DMS 273 (cell line): ENCODE results near the gene HSD17B10.
"Not testable (repeated sequence)": the region's sequence is repeated elsewhere in the genome, so short reads cannot be mapped to it uniquely, and the experiment has no call there.

Experiments
- DNase-seq: peaks from one replicate; lab custom pipeline; 2025; ENCODE audit not compliant: unreplicated experiment; lab: John Stamatoyannopoulos, UW

The HSD17B10 gene

DNA sequence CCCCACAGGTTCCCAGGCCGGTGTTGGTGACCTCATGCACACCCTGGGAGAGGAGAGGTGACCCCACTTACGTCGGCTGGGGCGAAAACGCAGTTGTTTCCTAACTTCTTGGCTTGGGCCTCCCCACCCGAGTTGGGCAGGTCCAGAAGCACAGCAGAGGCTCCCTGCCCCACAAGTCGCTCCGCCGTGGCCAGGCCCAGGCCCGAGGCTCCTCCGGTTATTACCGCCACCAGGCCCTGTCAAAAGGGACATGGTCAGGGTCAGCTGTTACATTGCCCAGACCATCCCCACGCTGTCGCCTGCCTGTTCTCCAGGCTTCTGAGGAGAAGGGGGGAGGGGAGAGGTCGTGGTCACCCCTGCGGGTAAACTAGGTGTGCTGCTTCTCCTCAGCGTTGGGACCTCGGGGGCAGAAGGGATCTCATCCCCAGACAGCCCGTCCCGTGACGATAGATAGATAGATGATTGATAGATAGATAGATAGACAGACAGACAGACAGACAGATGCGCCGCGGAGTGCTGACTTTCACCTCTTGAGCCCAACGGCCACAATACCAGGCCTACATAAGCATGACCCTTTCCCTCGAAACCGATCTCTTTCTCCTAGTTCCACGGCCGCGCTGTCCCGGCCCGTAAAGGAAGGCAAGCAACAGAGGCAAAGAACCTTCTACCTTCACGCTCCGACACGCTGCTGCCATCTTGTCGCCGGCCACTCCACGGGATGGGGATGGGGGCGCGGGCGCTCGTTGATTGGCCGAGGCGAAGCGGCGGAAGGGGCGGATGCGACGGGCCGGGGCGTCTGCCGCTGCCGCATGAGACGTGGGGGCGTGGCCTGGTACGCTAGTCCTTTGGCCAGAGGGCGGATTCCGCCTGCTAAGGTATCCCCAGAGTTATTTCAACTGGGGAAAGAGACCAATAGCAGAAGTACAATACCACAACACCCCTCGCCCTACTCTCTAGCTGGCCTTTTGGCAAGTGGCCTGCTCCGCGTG lies at the start of gene HSD17B10:
HSD17B10 (minus strand) TSS at position 720 of the 989 bp plus-strand sequence; CDS start at position 695, 25 bp downstream.
- DNase-seq: peak; percentile 96

DNA sequence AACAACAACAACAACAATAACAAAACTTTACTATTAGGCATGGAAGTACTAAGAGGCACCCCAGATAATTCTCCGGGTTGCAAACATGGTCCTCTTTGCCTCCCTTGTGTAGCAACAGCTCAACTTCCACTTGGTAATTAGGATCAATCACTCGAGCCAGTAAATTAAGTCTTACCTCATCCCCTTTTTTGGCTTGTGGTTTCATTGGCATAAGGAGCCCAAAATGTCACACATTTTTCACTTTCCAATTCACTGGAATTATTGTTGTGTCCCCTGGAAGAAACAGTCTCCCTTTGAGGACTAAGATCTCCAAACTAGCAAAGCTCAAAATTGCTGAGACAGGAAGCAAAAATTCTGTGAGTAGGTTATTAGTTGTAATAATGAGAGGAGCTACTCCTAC lies 49.2 kb upstream of the HSD17B10 start:
- peak; percentile 27 for DNase-seq

DNA sequence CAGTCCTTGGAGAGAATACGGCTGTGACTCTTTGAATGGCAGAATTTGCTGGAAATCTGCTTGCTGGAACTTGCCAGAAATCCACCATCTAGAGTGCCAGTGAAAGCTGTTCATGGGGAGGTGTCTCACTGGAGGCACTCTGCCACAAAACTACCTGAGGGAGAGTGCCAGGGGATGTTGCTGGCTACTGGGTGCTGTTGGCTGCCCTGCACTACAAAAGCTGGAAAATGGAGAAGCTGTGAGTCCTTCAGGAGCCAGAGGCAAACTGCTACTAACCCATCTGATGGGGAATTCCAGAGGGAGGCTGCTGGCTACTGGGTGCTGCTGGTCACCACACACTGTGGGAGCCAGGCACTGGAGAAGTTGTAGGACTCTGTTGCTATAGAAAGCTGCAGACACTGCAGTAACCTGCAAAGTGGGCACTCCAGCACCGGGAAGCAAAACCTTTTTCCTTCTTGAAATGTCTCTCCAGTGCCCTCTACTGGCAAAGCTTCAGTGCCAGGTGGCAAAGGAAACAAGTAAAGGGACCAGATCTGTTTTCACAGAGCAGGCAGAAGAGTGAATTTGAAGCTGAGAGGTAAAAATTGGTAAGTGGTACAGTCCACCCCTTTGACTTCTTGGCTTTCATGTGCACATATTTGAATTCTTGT lies 47.8 kb upstream of the HSD17B10 start:
- peak; percentile 80 for DNase-seq

DNA sequence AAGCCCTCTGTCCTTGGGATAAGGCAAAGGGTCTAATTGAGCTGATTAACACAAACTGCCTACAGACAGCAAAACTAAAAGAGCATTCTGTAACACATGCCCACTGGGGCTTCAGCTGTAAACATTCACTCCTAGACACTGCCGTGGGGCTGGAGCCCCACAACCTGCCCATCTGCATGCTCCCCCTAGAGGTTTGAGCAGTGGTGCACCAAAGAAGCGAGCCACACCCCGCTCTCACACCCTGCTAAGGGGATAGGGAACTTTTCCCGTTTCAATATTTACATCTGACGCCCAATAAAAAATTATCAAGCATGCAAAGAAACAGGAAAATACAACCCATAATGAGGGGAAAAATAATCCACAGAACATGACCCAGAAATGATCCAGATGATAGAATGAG lies 46.9 kb upstream of the HSD17B10 start:
- peak; percentile 39 for DNase-seq

DNA sequence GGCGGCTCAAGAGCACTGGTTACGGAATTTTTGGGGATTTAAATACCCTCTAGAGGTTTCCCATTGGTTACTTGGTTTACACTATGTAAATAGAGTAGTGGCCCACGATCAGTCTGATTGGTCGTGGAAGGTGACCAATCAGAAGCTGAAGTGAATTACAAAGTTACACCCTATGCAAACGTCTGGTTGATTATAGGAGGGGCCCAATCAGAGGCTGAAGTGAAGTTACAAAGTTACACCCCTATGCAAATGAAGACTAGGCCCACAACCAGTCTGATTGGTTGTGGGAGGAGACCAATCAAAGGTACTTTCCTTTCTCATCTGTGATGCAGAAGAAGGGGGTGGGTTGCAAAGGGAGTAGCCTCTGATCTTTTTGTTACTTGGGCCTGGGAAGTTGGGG lies 45.1 kb upstream of the HSD17B10 start:
- DNase-seq: peak; percentile 26

DNA sequence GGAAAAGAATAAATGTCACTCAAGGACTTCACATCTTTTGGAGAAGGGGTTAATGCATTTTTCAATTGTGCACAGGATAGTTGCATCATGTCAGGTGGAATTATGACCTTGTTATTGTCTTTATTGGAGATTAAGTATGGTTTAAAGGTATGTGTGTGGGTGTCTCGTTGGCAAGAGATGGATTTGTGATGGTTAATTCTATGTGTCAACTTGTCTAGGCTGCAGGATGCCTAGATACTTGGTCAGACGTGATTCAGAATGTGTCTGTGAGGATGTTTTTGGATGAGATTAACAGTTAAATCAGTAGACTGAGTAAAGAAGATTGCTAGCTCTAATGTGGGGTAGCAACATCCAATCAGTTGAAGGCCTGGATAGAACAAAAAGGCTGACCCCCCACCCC lies 42.2 kb upstream of the HSD17B10 start:
- no peak for DNase-seq

DNA sequence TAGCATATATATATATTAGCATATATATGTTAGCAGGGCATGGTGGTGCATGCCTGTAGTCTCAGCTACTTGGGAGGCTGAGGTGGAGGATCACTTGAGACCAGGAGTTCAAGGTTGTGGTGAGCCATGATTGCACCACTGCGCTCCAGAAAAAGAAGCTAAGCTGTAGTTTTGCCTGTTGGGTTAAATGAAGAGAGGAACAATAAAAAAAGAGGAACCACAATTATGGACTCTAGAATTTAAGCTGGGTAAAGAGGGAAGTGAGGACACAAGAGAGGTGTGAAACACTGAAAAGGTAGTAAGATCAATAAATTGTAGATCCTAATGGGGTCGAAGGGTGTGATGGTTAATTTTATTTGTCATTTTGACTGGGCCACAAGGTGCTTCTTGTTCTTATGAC lies 40.5 kb upstream of the HSD17B10 start:
- no peak for DNase-seq

DNA sequence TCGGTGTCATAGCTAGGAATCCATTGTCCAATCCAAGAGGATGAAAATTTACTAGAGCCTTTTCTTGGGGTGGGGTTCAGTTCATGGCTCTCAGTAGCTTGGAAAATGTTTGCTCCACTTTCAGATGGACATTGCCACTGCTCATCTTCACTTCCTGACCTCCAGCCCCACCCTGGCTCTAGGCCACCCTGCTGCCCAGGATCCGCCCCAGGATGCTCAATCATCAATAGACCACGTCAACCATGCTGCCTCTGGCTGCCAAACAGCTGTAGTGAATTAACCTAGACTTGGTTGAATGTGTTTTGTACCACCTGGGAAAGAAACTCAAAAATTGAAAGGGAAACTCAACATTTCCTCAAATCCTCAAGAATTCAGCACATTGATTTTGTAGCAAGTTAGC lies 37.2 kb upstream of the HSD17B10 start:
- no peak for DNase-seq

DNA sequence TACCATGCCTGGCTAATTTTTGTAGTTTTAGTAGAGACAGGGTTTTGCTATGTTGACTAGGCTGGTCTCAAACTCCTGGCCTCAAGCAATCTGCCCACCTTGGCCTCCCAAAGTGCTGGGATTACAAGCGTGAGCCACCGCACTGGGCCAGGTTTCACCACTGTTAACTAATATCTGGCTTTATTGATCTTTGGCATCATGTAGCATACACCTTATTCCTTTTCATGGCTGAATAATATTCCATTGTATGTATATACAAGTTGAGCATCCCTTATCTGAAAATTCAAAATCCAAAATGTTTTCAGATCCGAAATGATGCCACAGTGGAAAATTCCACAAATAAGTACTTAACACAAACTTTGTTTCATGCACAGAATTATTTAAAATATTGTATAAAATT lies 34.5 kb upstream of the HSD17B10 start:
- not testable (repeated sequence) for DNase-seq

DNA sequence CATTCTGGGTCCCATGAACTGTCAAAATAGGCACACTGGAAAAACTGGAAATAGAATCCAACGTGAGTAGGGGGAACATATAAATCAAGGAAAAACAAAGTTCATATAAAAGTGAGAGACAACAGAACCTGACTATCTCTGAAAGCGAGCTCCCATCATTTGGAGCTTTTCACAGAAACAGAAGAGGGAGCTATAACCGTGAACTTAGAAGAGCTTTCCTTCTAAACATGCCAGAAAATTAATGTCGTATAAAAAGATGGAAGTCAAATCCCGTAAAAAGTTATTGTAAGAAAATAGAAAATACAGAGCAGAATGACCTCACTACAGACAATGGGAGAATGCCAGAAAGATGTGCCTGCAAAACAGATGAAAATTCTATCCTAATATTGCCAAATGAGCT lies 23.9 kb upstream of the HSD17B10 start:
- peak; percentile 40 for DNase-seq

DNA sequence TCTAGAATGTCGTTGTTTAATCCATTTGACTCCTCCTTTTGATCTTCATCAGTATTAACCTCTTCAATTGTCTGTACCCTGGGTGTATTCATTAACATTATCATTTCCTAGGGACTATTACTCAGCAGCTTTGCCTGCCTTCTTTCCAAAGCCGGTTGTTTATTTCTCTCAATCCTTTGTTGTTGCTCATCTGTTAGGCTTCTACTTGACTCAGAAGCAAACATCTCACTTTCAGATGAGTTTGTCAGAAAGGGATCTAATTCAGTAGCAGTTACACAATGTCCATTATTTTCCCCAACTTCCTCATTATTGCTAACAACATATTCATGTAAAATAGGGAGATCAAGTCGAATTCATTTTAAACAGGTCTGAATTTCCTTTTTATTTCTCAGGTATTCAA lies 22.1 kb upstream of the HSD17B10 start:
- DNase-seq: no peak

DNA sequence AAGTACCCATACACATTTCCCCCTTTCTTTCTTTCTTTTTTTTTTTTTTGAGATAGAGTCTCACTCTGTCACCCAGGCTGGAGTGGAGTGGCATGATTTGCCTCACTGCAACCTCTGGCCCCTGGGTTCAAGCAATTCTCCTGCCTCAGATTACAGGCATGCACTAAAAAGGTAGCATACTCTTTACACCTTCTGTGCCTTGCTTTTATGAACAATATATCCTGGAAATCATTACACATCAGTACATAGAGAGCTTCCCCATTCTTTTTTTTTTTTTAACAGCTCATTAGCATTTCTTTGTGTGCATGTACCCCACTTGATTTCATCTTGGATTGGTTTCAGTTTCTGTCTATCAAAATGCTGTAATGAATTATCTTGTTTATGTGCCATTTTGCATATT lies 18.6 kb upstream of the HSD17B10 start:
- no peak for DNase-seq

DNA sequence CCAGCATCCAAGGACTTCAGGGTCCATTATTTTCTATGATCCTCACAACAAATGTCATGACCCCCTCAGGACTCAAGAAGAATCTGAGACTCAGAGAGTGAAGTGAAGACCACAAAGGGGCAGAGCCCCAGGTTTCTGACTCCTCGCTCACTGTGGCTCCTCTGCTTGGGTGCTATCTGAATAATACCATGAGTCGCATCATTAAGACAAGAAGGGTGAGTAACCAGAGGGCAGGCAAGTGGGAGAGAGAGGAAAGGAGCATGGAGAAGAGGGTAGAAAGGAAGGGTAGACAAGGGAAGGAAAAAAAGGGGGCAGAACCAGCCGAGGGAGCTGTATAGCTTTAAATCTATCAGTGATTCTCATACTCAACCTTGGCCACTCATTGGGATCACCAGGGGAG lies 15.5 kb upstream of the HSD17B10 start:
- DNase-seq: no peak

DNA sequence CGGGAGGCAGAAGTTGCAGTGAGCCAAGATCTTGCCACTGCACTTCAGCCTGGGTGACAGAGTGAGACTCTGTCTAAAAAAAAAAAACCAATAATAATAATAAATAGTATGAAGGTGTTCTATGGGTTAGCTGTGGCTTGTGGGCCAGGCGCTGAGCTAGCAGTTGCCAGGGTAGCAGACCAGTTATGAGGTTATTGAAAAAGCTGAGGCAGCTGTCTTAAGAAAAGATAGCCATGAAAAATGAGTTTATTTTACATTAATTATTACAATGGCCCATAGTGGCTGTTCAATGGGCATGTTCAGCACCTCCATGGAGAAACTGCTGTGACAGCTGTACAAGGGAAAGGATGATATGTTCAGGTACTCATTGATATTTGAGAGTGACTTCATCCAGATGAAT lies 13.3 kb upstream of the HSD17B10 start:
- DNase-seq: no peak

DNA sequence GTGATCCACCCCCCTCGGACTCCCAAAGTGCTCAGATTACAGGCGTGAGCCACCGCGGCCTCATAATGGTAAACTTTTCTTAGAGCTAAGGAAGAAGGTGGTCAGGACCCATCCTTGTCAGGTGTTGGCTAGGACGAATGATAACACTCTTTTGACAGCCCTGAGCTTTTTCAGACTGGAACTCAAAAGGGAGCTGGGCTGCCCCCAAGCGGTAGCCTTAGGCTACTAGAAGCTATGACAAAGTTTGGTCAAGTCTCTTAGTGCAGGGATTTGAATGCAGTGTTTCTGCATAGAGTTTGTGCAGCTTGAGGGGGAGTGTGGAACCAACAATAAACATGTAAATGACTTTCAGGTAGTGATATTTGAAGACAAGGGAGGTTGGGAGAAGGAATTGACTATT lies 11.8 kb upstream of the HSD17B10 start:
- peak; percentile 82 for DNase-seq

DNA sequence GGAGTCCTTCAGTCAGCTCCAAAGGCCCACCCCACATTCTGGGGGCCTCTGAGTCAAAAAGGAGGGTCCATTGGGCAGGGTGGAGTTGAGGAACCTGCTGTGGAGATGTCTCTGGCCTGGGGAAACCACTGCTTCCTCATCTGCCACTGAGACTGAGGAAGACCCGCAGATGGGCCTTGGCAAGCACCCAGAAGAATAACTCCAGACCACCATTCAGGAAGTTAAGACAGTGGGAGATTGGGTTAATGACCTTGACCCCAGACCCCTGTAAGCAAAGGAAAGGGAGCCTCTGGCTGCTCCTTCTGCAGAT lies 8.1 kb upstream of the HSD17B10 start:
- no peak for DNase-seq

DNA sequence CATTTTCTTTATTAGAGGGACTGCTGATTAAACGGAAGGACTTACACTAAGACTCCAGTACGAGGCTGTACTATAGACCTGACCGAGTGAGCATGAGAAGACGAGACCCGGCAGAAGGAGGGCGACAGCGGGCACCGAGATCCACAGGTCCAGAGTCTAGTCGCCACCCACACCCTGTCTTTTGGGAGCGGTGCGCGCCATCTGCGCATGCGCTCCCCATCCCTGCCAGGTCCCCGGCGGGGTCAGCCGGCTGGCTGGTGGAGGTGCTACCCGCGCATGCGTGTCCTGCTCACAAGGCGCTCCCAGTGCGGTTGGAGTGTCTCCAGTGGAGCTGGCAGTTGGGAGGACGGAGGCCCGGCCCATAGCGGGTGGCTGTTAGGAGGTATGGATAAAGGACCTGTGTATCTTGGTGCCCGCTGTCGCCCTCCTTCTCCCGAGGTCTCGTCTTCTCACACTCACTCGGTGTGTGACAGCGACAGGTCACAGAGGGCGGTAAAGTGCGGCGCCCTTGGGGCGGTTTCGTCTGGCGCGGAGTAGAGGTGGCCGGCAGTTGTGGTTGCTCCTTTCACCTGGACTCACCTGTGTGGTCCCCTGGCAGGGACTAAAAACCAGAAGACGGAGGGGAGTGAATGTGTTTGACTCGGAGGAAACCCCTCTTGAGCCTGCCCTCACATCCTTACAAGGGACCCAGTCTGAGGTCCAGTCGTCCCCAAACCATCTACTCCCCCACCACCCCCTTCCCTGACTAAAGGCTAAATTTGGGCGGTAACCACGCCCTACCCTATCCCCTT lies 7.6 kb upstream of the HSD17B10 start:
- peak; percentile 96 for DNase-seq

DNA sequence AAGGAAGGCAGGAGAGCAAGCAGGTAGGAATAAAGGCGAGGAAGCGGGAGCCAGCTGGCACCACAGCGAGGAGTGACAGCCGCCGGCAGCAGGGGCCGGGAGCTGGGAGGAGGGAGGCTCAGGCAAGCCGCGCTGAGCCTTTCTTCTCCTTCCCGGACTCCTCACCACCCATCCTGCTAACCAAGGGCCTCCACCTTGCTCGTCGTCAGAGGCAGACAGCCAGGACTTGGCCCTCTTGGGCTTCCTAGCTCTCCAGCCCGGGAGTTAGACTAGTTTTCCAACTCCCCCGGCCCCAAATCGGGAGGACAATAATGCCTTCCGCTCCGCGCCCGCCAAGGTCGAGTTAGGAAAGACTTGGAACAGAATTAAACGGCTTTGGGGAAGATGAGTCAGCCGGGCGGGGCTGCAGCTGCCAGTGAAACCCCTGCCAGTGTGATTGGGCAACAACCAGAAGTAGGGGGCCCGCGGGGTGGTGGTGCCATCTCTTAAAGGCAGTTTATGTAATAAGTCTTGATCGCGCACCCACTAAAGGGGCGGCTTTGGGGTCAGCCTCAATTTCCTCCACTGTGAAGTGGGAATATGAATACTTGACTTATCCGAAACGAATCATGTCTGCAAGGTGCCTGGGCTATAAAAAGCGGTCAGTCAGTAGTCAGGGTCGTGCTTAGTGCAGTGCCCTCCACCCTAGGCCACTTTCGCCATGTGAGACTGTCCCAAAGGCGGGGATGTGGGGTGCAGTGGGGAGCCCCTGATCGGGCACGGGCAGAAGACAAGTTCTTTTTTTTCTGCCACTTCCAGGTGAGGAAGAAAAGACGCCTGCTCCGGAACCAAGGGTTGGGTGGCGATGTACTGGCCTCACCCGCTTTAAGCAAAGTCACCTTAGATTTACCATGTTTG lies 6.7 kb upstream of the HSD17B10 start:
- DNase-seq: peak; percentile 92

DNA sequence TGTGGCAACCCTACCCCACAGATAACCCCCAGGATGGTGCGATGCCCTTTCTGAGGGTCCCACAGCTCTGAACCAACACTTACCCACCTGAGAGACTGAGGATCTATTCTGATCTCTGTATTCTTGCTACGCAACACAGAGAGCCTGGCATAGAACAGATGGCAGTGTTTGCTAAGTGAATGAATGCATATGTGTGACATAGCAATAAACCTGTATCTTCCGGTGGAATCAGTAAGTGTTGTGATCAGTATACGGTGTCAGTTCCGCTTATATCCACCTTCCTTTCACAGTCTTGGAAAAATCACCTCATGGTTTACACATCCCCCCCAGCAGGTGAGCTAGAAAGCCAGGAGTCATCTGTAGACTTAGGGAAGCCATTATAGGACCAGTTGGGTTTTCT lies 5.9 kb upstream of the HSD17B10 start:
- peak; percentile 91 for DNase-seq

DNA sequence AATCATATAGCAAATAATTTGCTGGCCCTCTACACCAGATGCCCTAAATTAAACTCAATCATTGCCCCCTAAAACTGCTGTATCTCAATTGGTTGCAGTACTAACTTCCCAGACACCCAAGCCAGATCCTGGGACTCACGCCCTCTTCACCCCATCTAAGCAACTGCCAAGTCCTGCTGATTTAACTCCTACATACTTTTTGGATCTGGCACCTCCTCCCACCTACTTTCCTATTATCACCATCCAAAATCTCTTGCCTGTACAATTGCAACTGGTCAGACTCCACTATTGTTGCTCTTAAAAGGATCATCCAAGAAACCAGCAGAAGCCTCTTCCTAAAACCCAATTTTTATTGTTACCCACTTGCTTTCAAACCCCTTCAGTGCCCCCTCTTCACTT lies 4.7 kb upstream of the HSD17B10 start:
- no peak for DNase-seq
